ENCODE results near the gene KRTAP10-12.

DNA sequence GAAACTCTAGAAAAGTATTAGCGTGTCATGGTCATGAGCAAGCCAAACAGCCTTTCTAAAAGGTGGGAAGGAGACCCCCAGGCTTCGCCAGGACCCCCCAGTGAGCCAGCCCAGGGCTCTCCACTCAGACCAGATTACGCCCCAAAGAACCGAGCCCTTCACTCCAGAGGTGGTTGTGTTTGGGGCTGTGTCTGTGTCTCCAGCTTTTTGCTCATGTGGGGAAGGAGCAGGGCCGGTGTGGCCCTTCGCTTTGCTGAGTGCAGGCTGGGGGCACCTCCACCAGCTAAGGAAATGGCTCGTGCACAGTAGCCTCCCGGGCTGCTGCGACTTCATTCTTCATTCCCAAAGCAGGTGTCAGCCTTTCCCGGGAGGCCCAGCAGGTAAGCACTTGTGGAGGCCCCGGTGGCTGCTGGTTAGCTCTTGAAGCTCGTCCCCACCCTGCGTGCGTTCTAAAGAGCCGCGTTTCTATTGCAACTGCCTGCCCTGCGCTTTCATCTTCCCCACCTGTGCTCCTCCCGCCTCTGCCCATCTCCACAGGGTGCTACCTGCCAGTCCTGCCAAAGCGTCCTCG is 13.9 kb downstream of the KRTAP10-12 start:
- no peak for TF ChIP-seq POLR2A (IDR thresholded peaks at IDR 0.05)
- TF ChIP-seq, protein P1, sequence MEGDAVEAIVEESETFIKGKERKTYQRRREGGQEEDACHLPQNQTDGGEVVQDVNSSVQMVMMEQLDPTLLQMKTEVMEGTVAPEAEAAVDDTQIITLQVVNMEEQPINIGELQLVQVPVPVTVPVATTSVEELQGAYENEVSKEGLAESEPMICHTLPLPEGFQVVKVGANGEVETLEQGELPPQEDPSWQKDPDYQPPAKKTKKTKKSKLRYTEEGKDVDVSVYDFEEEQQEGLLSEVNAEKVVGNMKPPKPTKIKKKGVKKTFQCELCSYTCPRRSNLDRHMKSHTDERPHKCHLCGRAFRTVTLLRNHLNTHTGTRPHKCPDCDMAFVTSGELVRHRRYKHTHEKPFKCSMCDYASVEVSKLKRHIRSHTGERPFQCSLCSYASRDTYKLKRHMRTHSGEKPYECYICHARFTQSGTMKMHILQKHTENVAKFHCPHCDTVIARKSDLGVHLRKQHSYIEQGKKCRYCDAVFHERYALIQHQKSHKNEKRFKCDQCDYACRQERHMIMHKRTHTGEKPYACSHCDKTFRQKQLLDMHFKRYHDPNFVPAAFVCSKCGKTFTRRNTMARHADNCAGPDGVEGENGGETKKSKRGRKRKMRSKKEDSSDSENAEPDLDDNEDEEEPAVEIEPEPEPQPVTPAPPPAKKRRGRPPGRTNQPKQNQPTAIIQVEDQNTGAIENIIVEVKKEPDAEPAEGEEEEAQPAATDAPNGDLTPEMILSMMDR (IDR thresholded peaks at IDR 0.05): no peak

Data from tibial nerve (tissue), 3 donors.